GM10266 (cell line): ENCODE results near the gene TRIM46.
"Not testable (repeated sequence)": the region's sequence is repeated elsewhere in the genome, so short reads cannot be mapped to it uniquely, and the experiment has no call there.

Experiments used
- DNase-seq: peaks from one replicate; pipeline ENCODE4 v3.0.0; 2012; ENCODE audit errors: extremely low spot score
- TF ChIP-seq, protein P1 (sequence below): IDR thresholded peaks from 2 replicates; pipeline ENCODE4 v1.5.1; 2012; ENCODE audit warnings: mild to moderate bottlenecking, low read depth; ENCODE audit not compliant: control insufficient read depth, insufficient read depth; ENCODE audit errors: missing control alignments

The TRIM46 gene

GRCh38 chr1:155140630-155140953 is 33.1 kb upstream of the TRIM46 start:
- DNase-seq = no peak
- TF ChIP-seq, protein P1, sequence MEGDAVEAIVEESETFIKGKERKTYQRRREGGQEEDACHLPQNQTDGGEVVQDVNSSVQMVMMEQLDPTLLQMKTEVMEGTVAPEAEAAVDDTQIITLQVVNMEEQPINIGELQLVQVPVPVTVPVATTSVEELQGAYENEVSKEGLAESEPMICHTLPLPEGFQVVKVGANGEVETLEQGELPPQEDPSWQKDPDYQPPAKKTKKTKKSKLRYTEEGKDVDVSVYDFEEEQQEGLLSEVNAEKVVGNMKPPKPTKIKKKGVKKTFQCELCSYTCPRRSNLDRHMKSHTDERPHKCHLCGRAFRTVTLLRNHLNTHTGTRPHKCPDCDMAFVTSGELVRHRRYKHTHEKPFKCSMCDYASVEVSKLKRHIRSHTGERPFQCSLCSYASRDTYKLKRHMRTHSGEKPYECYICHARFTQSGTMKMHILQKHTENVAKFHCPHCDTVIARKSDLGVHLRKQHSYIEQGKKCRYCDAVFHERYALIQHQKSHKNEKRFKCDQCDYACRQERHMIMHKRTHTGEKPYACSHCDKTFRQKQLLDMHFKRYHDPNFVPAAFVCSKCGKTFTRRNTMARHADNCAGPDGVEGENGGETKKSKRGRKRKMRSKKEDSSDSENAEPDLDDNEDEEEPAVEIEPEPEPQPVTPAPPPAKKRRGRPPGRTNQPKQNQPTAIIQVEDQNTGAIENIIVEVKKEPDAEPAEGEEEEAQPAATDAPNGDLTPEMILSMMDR = no peak

DNA sequence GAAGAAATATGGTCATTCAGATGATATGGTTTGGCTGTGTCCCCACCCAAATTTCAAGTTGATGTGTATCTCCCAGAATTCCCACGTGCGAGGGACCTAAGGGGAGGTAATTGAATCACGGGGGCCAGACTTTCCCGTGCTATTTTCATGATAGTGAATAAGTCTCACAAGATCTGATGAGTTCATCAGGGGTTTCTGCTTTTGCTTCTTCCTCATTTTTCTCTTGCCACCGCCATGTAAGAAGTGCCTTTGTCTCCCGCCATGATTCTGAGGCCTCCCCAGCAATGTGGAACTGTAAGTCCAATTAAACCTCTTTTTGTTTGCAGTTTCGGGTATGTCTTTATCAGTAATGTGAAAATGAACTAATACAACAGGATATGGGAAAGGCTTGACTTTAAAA is 31.9 kb upstream of the TRIM46 start:
- TF ChIP-seq, protein P1 = no peak
- no peak for DNase-seq

DNA sequence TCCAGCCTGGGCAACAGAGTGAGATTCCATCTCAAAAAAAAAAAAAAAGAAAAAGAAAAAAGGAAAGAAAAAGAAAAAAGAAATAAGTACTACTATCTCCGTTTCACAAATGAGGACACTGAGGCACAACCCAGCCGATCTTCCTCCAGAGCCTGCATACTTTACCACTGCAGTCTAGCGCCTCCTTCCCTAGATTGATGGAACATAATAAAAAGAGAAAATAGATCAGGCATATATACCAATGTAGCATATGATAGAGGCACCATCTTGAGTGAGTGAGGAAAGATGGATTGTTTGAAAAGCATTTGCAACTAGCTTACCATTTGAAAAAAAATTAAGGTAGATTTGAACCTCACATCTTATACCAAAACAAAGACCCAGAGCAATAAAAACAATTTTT is 28.2 kb upstream of the TRIM46 start:
- TF ChIP-seq, protein P1 = no peak
- no peak for DNase-seq

DNA sequence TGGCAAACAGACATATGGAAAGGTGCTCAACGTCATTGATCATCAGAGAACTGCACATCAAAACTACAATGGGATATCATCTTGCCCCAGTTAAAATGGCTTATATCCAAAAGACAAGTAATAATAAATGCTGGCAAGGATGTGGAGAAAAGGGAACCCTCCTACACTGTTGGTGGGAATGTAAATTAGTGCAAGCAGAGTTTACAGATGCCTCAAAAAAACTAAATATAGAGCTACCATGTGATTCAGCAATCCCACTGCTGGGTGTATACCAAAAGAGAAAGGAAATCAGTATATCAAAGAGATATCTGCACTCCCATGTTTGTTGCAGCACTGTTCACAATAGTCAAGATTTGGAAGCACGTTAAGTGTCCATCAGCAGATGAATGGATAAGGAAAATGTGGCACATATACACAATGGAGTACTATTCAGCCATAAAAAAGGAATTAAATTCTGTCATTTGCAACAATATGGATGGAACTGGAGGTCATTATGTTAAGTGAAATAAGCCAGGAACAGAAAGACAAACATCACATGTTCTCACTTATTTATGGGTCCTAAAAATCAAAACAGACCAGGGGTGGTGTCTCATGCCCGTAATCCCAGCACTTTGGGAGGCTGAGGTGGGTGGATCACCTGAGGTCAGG is 17.5 kb upstream of the TRIM46 start:
- not testable (repeated sequence) for DNase-seq

DNA sequence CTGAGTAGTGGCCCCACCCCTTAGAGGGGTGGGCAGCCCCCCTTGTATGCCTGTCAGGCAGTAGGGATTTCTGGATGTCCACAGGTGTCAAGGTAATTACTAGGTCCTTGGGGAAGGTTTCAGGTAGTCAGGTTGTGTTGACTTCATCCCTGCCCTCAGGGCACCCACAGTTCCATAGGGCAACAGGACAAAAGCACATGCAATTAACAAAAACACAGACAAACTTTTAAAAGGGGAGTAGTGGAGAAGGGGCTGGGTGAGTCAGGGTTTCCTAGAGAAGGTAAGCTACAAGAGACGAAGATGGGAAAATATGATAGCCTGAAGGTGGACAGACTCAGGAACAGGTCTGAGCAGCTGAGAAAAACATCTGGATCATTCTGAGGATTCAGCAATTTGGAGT is 14.7 kb upstream of the TRIM46 start:
- DNase-seq = no peak
- TF ChIP-seq, protein P1 = no peak

- TF ChIP-seq, protein P1 = no peak
- no peak for DNase-seq
These were observed 13.5 kb upstream of the TRIM46 start for GRCh38 chr1:155160128-155160527.

- not testable (repeated sequence) for DNase-seq
These were observed 11.0 kb upstream of the TRIM46 start for GRCh38 chr1:155162631-155163030.

- DNase-seq = not testable (repeated sequence)
These were observed 9.9 kb upstream of the TRIM46 start for GRCh38 chr1:155163785-155164184.

DNA sequence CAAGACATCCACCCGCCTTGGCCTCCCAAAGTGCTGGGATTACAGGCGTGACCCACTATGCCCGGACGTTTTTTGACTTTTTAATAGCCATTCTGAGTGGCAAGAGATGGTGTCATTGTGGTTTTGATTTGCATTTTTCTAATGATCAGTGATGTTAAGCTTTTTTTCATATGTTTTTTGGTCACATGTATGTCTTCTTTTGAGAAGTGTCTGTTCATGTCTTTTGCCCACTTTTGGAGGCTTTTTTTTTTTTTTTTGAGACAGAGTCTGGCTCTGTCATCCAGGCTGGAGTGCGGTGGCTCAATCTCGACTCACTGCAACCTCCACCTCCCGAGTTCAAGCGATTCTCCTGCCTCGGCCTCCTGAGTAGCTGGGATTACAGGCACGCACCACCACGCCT is 9.0 kb upstream of the TRIM46 start:
- DNase-seq = not testable (repeated sequence)

DNA sequence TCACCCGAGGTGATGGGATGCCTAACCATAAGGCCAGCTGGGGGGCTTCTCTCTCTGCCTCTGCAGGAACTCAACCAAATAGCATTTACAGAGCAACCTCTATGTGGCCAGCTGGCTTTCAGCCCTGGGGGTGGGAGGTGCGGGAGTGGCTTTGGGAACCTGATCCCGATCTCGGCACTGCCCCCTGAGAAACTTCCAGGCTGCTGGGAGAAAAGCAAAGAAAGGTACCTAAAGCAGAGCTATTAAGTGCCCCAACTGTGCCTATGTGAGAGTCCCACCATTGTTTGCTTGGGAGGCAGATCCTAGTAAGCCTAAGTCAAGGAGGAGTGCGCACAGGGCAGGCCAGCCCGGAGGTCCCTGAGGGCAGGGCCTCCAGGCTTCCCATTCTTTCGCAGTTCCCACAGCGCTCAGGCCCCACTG is 7.6 kb upstream of the TRIM46 start:
- TF ChIP-seq, protein P1 = no peak
- no peak for DNase-seq
